Vagina (tissue), 2 donors: ENCODE measurements around the gene LRIF1. TPM values are rescaled to one million over a fixed set of nuclear protein-coding genes. Genes with fewer than 3 reads are reported as not detected.

Source experiments
- DNase-seq, 2 donors: peaks; one replicate each; pipeline ENCODE4 v3.0.0-alpha.2; 2017; ENCODE audit errors: extremely low spot score in 2 of 2
- H3K27ac ChIP-seq: fragments of 200-600 bp; sonication (generic); one replicate; pipeline ENCODE4 v1.5.1; 2019
- H3K27me3 ChIP-seq: fragments of 200-600 bp; sonication (generic); one replicate; pipeline ENCODE4 v1.5.1; 2019
- H3K36me3 ChIP-seq, 2 donors: fragments of 200-600 bp; sonication (generic); one replicate each; pipeline ENCODE4 v1.5.1; 2017 to 2019
- H3K4me1 ChIP-seq: fragments of 200-600 bp; sonication (generic); one replicate; pipeline ENCODE4 v1.5.1; 2019
- H3K4me3 ChIP-seq, 2 donors: fragments of 200-600 bp; sonication (generic); 1 replicate in 1 of 2; 2 replicates in 1 of 2; pipeline ENCODE4 v1.5.1; 2016 to 2019
- H3K9me3 ChIP-seq: fragments of 200-600 bp; sonication (generic); one replicate; pipeline ENCODE4 v1.5.1; 2019
- POLR2A ChIP-seq, 2 donors: fragments of 450-650 bp; IDR thresholded peaks; one replicate each; pipeline ENCODE4 v1.6.1; 2017; ENCODE audit warnings: antibody characterized with exemption in 2 of 2, mild to moderate bottlenecking in 2 of 2, moderate library complexity in 2 of 2
- POLR2AphosphoS5 ChIP-seq, 2 donors: sonication (generic); formaldehyde crosslinking; IDR thresholded peaks; one replicate each; pipeline ENCODE4 v1.9.0; 2017; ENCODE audit warnings: antibody characterized with exemption in 2 of 2, mild to moderate bottlenecking in 2 of 2, low read depth in 1 of 2; ENCODE audit not compliant: insufficient read depth in 1 of 2
- intact Hi-C: fragments of 100-400 bp; cut with DNase I; formaldehyde crosslinking; loops from one replicate; pipeline ENCODE4 v1.15.1; 2023
- total RNA-seq: library from RNA; depleted of rRNA; stranded (reverse); fragments of >200 nt; gene quantifications from one replicate; pipeline ENCODE4 v1.2.3, GENCODE V29; 2016
- TF ChIP-seq, protein P1 (sequence below), 3 experiments: fragments of 450-650 bp in 2 of 3; fragments of 200-600 bp in 1 of 3; sonication (generic) in 1 of 3; IDR thresholded peaks; one replicate each; pipeline ENCODE4 v1.5.1; 2017 to 2019; ENCODE audit warnings: antibody characterized with exemption in 3 of 3, mild to moderate bottlenecking in 2 of 3, moderate library complexity in 2 of 3

The LRIF1 gene
- total RNA-seq, 1 donor from 2014 or later: 6.9 TPM

- no peak for DNase-seq
- Histone ChIP-seq H3K27ac (no peak overlapping the region), H3K27me3 (no peaks in the 10 kb centered on the region), H3K9me3 (no peaks in the 10 kb centered on the region), H3K4me1 (no peaks in the 10 kb centered on the region), H3K4me3 (no peak overlapping the region), H3K36me3 (no peaks in the 10 kb centered on the region)
- intact Hi-C loops: no loop called here
- no peak for TF ChIP-seq POLR2A (IDR thresholded peaks at IDR 0.05)
- TF ChIP-seq, protein P1, sequence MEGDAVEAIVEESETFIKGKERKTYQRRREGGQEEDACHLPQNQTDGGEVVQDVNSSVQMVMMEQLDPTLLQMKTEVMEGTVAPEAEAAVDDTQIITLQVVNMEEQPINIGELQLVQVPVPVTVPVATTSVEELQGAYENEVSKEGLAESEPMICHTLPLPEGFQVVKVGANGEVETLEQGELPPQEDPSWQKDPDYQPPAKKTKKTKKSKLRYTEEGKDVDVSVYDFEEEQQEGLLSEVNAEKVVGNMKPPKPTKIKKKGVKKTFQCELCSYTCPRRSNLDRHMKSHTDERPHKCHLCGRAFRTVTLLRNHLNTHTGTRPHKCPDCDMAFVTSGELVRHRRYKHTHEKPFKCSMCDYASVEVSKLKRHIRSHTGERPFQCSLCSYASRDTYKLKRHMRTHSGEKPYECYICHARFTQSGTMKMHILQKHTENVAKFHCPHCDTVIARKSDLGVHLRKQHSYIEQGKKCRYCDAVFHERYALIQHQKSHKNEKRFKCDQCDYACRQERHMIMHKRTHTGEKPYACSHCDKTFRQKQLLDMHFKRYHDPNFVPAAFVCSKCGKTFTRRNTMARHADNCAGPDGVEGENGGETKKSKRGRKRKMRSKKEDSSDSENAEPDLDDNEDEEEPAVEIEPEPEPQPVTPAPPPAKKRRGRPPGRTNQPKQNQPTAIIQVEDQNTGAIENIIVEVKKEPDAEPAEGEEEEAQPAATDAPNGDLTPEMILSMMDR (IDR thresholded peaks at IDR 0.05): no peak
- no peak for TF ChIP-seq POLR2AphosphoS5 (IDR thresholded peaks at IDR 0.05; ENCODE audit: insufficient read depth in 1 of 2, low read depth in 1 of 2)
Observed at GRCh38 chr1:110928904-110929303, 34.8 kb downstream of the LRIF1 start.

GRCh38 chr1:110928191-110928590 is 35.5 kb downstream of the LRIF1 start:
- Histone ChIP-seq H3K36me3 (no peaks in the 10 kb centered on the region), H3K27ac (no peak overlapping the region), H3K27me3 (no peaks in the 10 kb centered on the region), H3K4me1 (no peaks in the 10 kb centered on the region), H3K4me3 (no peak overlapping the region), H3K9me3 (no peaks in the 10 kb centered on the region)
- no peak for DNase-seq
- TF ChIP-seq POLR2A (IDR thresholded peaks at IDR 0.05): no peak
- intact Hi-C loops: no loop called here

DNA sequence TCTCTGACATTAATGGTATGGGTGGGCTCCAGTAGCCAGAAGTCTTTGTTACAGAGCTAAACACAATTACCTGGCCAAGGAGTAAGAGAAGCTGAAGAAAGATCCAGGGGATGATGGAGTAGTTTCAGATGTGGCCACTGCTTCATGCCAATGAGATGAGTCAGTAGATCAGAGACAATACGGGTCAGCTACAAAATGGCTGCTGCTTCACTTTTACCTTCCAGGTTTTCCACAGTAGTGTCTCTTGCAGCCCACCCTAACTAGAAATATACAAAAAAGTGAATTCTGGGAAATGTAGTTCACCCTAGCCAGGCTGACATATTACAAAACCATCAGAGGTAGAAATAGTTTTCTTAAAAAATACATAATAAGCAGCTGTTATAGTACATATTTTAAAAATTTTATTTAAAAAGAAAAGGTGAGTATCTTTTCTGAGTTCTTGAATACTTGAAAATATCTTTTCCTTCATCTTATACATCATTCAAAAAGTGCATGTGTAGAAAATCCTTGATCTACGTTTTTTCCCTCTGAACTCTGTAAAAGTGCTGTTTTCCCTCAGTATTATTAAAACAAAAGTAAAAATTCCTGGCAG is 36.1 kb downstream of the LRIF1 start:
- Histone ChIP-seq H3K27me3 (no peaks in the 10 kb centered on the region), H3K4me3 (no peak overlapping the region), H3K4me1 (no peaks in the 10 kb centered on the region), H3K27ac (no peak overlapping the region), H3K36me3 (no peaks in the 10 kb centered on the region), H3K9me3 (no peaks in the 10 kb centered on the region)
- DNase-seq: no peak
- intact Hi-C loops: no loop called here
- TF ChIP-seq POLR2A (IDR thresholded peaks at IDR 0.05): no peak
- TF ChIP-seq POLR2AphosphoS5 (IDR thresholded peaks at IDR 0.05; ENCODE audit: insufficient read depth in 1 of 2, low read depth in 1 of 2): no peak
- TF ChIP-seq, protein P1 (IDR thresholded peaks at IDR 0.05): no peak

GRCh38 chr1:110921953-110922352 is 41.8 kb downstream of the LRIF1 start:
- TF ChIP-seq POLR2A (IDR thresholded peaks at IDR 0.05): no peak
- TF ChIP-seq, protein P1 (IDR thresholded peaks at IDR 0.05): no peak
- TF ChIP-seq POLR2AphosphoS5 (IDR thresholded peaks at IDR 0.05; ENCODE audit: insufficient read depth in 1 of 2, low read depth in 1 of 2): no peak
- Histone ChIP-seq H3K36me3 (no peaks in the 10 kb centered on the region), H3K9me3 (no peaks in the 10 kb centered on the region), H3K27me3 (no peaks in the 10 kb centered on the region), H3K4me1 (no peaks in the 10 kb centered on the region), H3K27ac (no peak overlapping the region), H3K4me3 (no peak overlapping the region)
- intact Hi-C loops: no loop called here
- no peak for DNase-seq

DNA sequence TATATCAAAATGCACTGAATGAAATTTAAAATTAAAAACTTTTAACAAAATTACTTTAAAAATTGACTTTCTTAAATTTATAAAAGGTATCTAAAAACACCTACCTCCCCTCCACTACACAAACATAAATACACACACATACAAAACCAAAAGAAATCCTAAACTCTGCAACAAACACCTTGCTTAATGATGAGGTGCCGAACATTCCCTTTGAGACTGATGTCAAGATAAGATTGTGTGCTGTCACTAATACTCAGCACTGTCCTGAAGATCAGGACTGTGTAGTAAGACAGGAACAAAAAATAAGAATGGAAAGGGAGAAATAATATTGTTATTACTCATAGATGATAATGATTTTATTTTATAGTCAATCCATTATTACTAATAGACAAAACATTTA is 45.7 kb downstream of the LRIF1 start:
- H3K27me3 ChIP-seq: no peaks in the 10 kb centered on the region
- no peak overlapping the region for H3K27ac ChIP-seq
- H3K36me3 ChIP-seq: no peaks in the 10 kb centered on the region
- H3K9me3 ChIP-seq: no peaks in the 10 kb centered on the region
- no peak overlapping the region for H3K4me3 ChIP-seq
- DNase-seq: no peak
- no peaks in the 10 kb centered on the region for H3K4me1 ChIP-seq
- no peak for TF ChIP-seq POLR2A (IDR thresholded peaks at IDR 0.05)
- TF ChIP-seq POLR2AphosphoS5 (IDR thresholded peaks at IDR 0.05; ENCODE audit: insufficient read depth in 1 of 2, low read depth in 1 of 2): no peak
- TF ChIP-seq, protein P1 (IDR thresholded peaks at IDR 0.05): no peak
- intact Hi-C loops: no loop called here
